ENCODE data around the gene USP6NL.

- TF ChIP-seq, protein P1, sequence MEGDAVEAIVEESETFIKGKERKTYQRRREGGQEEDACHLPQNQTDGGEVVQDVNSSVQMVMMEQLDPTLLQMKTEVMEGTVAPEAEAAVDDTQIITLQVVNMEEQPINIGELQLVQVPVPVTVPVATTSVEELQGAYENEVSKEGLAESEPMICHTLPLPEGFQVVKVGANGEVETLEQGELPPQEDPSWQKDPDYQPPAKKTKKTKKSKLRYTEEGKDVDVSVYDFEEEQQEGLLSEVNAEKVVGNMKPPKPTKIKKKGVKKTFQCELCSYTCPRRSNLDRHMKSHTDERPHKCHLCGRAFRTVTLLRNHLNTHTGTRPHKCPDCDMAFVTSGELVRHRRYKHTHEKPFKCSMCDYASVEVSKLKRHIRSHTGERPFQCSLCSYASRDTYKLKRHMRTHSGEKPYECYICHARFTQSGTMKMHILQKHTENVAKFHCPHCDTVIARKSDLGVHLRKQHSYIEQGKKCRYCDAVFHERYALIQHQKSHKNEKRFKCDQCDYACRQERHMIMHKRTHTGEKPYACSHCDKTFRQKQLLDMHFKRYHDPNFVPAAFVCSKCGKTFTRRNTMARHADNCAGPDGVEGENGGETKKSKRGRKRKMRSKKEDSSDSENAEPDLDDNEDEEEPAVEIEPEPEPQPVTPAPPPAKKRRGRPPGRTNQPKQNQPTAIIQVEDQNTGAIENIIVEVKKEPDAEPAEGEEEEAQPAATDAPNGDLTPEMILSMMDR (conservative IDR thresholded peaks at IDR 0.05; ENCODE audit: low read depth, low read length) = no peak
- TF ChIP-seq EZH2 (IDR thresholded peaks at IDR 0.05; ENCODE audit: borderline replicate concordance, low read depth, low read length, poor library complexity, severe bottlenecking) = no peak
These were observed 95.1 kb downstream of the USP6NL start for GRCh38 chr10:11516431-11516746.

Data from A673 (cell line).